Stimulated activated CD8-positive, alpha-beta memory T cell treated with anti-CD3 and anti-CD28 coated beads, Interleukin-12 subunit alpha, Interleukin-12 subunit beta, amount 100 ng/mL, for 24 hours (primary cell): ENCODE data around the gene NDUFA11.
"Not testable (repeated sequence)": the region's sequence is repeated elsewhere in the genome, so short reads cannot be mapped to it uniquely, and the experiment has no call there.

Source experiments
- DNase-seq: peaks from one replicate; pipeline ENCODE4 v3.0.0-alpha.2; 2020; ENCODE audit errors: extremely low read depth

The NDUFA11 gene

GRCh38 chr19:5857203-5858081 is 46.1 kb downstream of the NDUFA11 start:
- DNase-seq = no peak

GRCh38 chr19:5855151-5855550 is 48.4 kb downstream of the NDUFA11 start:
- not testable (repeated sequence) for DNase-seq

GRCh38 chr19:5854121-5854520 is 49.5 kb downstream of the NDUFA11 start:
- DNase-seq = not testable (repeated sequence)

- DNase-seq = no peak
Measured at GRCh38 chr19:5851302-5851701, 52.3 kb downstream of the NDUFA11 start, which contains the start of gene FUT3. TSS of gene FUT3 (minus strand) at chr19:5851449.

GRCh38 chr19:5850743-5851293 is 52.8 kb downstream of the NDUFA11 start:
- no peak for DNase-seq

- no peak for DNase-seq
Measured at GRCh38 chr19:5850189-5850588, 53.4 kb downstream of the NDUFA11 start.

GRCh38 chr19:5848621-5849020 is 55.0 kb downstream of the NDUFA11 start:
- not testable (repeated sequence) for DNase-seq

GRCh38 chr19:5847846-5848245 is 55.7 kb downstream of the NDUFA11 start:
- DNase-seq = not testable (repeated sequence)
